Activated T-cell treated with anti-CD3 and anti-CD28 coated beads, Interleukin-2, amount 50 U/mL, for 24 hours (primary cell): ENCODE data around the gene NFATC2.

Experiments used
- DNase-seq: peaks from one replicate; pipeline ENCODE4 v3.0.0-alpha.2; 2020
- H3K27ac Mint-ChIP-seq: 2 replicates; pipeline ENCODE4 v1.8.0; 2020; ENCODE audit warnings: mild to moderate bottlenecking, mixed read lengths
- H3K27me3 Mint-ChIP-seq: 2 replicates; pipeline ENCODE4 v1.8.0; 2020; ENCODE audit warnings: mixed read lengths
- H3K36me3 Mint-ChIP-seq: 2 replicates; pipeline ENCODE4 v1.8.0; 2020; ENCODE audit warnings: low read depth, mixed read lengths
- H3K4me1 Mint-ChIP-seq: 2 replicates; pipeline ENCODE4 v1.8.0; 2020; ENCODE audit warnings: low read depth, mixed read lengths
- H3K4me3 Mint-ChIP-seq: 2 replicates; pipeline ENCODE4 v1.8.0; 2020; ENCODE audit warnings: mild to moderate bottlenecking, moderate library complexity, mixed read lengths
- H3K9me3 Mint-ChIP-seq: 2 replicates; pipeline ENCODE4 v1.8.0; 2020; ENCODE audit warnings: mixed read lengths

Gene NFATC2

GRCh38 chr20:51450221-51450712 is 92.3 kb downstream of the NFATC2 start:
- peaks cover 97% of the 10 kb centered on the region for H3K36me3 Mint-ChIP-seq
- H3K9me3 Mint-ChIP-seq, result peaks cover 3% of the 10 kb centered on the region
- DNase-seq, result no peak
- H3K4me1 Mint-ChIP-seq, result peaks cover 28% of the 10 kb centered on the region
- no peak overlapping the region for H3K4me3 Mint-ChIP-seq
- H3K27me3 Mint-ChIP-seq, result no peaks in the 10 kb centered on the region
- H3K27ac Mint-ChIP-seq, result peak overlapping the region; percentile 26

- Mint-ChIP-seq H3K27me3 (no peaks in the 10 kb centered on the region), H3K9me3 (peaks cover 3% of the 10 kb centered on the region), H3K4me3 (no peak overlapping the region), H3K36me3 (peaks cover 97% of the 10 kb centered on the region), H3K4me1 (peaks cover 32% of the 10 kb centered on the region), H3K27ac (no peak overlapping the region)
- DNase-seq, result no peak
Measured at GRCh38 chr20:51449498-51450220, 92.9 kb downstream of the NFATC2 start.

- no peaks in the 10 kb centered on the region for H3K9me3 Mint-ChIP-seq
- H3K27ac Mint-ChIP-seq, result peak overlapping the region; percentile 58
- peaks cover 45% of the 10 kb centered on the region for H3K4me1 Mint-ChIP-seq
- no peak for DNase-seq
- no peak overlapping the region for H3K4me3 Mint-ChIP-seq
- H3K36me3 Mint-ChIP-seq, result peaks cover 97% of the 10 kb centered on the region
- no peaks in the 10 kb centered on the region for H3K27me3 Mint-ChIP-seq
Measured at GRCh38 chr20:51447765-51448148, 94.8 kb downstream of the NFATC2 start.

- Mint-ChIP-seq H3K27me3 (no peaks in the 10 kb centered on the region), H3K27ac (peak overlapping the region; percentile 69), H3K4me3 (no peak overlapping the region), H3K9me3 (no peaks in the 10 kb centered on the region), H3K36me3 (peaks cover 93% of the 10 kb centered on the region), H3K4me1 (peaks cover 45% of the 10 kb centered on the region)
- DNase-seq, result no peak
Measured at GRCh38 chr20:51447097-51447764, 95.3 kb downstream of the NFATC2 start.

GRCh38 chr20:51446656-51447055 is 95.9 kb downstream of the NFATC2 start:
- DNase-seq, result no peak
- Mint-ChIP-seq H3K4me3 (no peak overlapping the region), H3K27me3 (no peaks in the 10 kb centered on the region), H3K4me1 (peaks cover 47% of the 10 kb centered on the region), H3K36me3 (peaks cover 93% of the 10 kb centered on the region), H3K9me3 (no peaks in the 10 kb centered on the region), H3K27ac (peak overlapping the region; percentile 76)

- peaks cover 48% of the 10 kb centered on the region for H3K4me1 Mint-ChIP-seq
- no peaks in the 10 kb centered on the region for H3K9me3 Mint-ChIP-seq
- peak overlapping the region; percentile 76 for H3K27ac Mint-ChIP-seq
- peaks cover 93% of the 10 kb centered on the region for H3K36me3 Mint-ChIP-seq
- H3K4me3 Mint-ChIP-seq, result no peak overlapping the region
- H3K27me3 Mint-ChIP-seq, result no peaks in the 10 kb centered on the region
- DNase-seq, result no peak
Measured at GRCh38 chr20:51446230-51446629, 96.3 kb downstream of the NFATC2 start.

- peaks cover 93% of the 10 kb centered on the region for H3K36me3 Mint-ChIP-seq
Measured at GRCh38 chr20:51445591-51445990, 96.9 kb downstream of the NFATC2 start.

GRCh38 chr20:51444922-51445438 is 97.5 kb downstream of the NFATC2 start:
- DNase-seq, result no peak
- Mint-ChIP-seq H3K9me3 (no peaks in the 10 kb centered on the region), H3K4me3 (no peak overlapping the region), H3K27me3 (no peaks in the 10 kb centered on the region), H3K27ac (peak overlapping the region; percentile 70), H3K36me3 (peaks cover 92% of the 10 kb centered on the region), H3K4me1 (peaks cover 58% of the 10 kb centered on the region)

More at GRCh38 chr20:51445591-51445990, 96.9 kb downstream of the NFATC2 start:
- Mint-ChIP-seq H3K9me3 (no peaks in the 10 kb centered on the region), H3K4me3 (no peak overlapping the region), H3K27me3 (no peaks in the 10 kb centered on the region), H3K27ac (peak overlapping the region; percentile 64), H3K4me1 (peaks cover 54% of the 10 kb centered on the region)
- DNase-seq, result no peak

- H3K9me3 Mint-ChIP-seq, result no peaks in the 10 kb centered on the region
- no peak for DNase-seq
- no peaks in the 10 kb centered on the region for H3K27me3 Mint-ChIP-seq
- peaks cover 92% of the 10 kb centered on the region for H3K36me3 Mint-ChIP-seq
- H3K27ac Mint-ChIP-seq, result no peak overlapping the region
- no peak overlapping the region for H3K4me3 Mint-ChIP-seq
- H3K4me1 Mint-ChIP-seq, result peaks cover 61% of the 10 kb centered on the region
Measured at GRCh38 chr20:51444467-51444866, 98.1 kb downstream of the NFATC2 start.

GRCh38 chr20:51442602-51443001 is 99.9 kb downstream of the NFATC2 start:
- Mint-ChIP-seq H3K27ac (peak overlapping the region; percentile 80), H3K36me3 (peaks cover 93% of the 10 kb centered on the region), H3K4me1 (peaks cover 74% of the 10 kb centered on the region), H3K9me3 (no peaks in the 10 kb centered on the region), H3K27me3 (no peaks in the 10 kb centered on the region), H3K4me3 (no peak overlapping the region)
- DNase-seq, result no peak

GRCh38 chr20:51440589-51440988 is 101.9 kb downstream of the NFATC2 start:
- Mint-ChIP-seq H3K4me3 (no peak overlapping the region), H3K36me3 (peaks cover 88% of the 10 kb centered on the region), H3K4me1 (peaks cover 68% of the 10 kb centered on the region), H3K27ac (peak overlapping the region; percentile 40), H3K27me3 (no peaks in the 10 kb centered on the region), H3K9me3 (no peaks in the 10 kb centered on the region)
- no peak for DNase-seq

- peaks cover 88% of the 10 kb centered on the region for H3K36me3 Mint-ChIP-seq
- DNase-seq, result no peak
- H3K27ac Mint-ChIP-seq, result peak overlapping the region; percentile 20
- H3K4me3 Mint-ChIP-seq, result no peak overlapping the region
- H3K27me3 Mint-ChIP-seq, result no peaks in the 10 kb centered on the region
- peaks cover 63% of the 10 kb centered on the region for H3K4me1 Mint-ChIP-seq
- no peaks in the 10 kb centered on the region for H3K9me3 Mint-ChIP-seq
Measured at GRCh38 chr20:51439160-51439689, 103.3 kb downstream of the NFATC2 start.

- peak overlapping the region; percentile 61 for H3K27ac Mint-ChIP-seq
- H3K9me3 Mint-ChIP-seq, result no peaks in the 10 kb centered on the region
- H3K4me3 Mint-ChIP-seq, result no peak overlapping the region
- peaks cover 88% of the 10 kb centered on the region for H3K36me3 Mint-ChIP-seq
- no peak for DNase-seq
- H3K27me3 Mint-ChIP-seq, result no peaks in the 10 kb centered on the region
- H3K4me1 Mint-ChIP-seq, result peaks cover 59% of the 10 kb centered on the region
Measured at GRCh38 chr20:51438136-51438535, 104.4 kb downstream of the NFATC2 start.

GRCh38 chr20:51437182-51437924 is 105.2 kb downstream of the NFATC2 start:
- H3K4me3 Mint-ChIP-seq, result no peak overlapping the region
- no peaks in the 10 kb centered on the region for H3K9me3 Mint-ChIP-seq
- peaks cover 63% of the 10 kb centered on the region for H3K4me1 Mint-ChIP-seq
- peak overlapping the region; percentile 61 for H3K27ac Mint-ChIP-seq
- no peaks in the 10 kb centered on the region for H3K27me3 Mint-ChIP-seq
- H3K36me3 Mint-ChIP-seq, result peaks cover 91% of the 10 kb centered on the region
- DNase-seq, result no peak
